H1 (cell line): ENCODE results near the gene SAFB. TPM values are rescaled to one million over a fixed set of nuclear protein-coding genes. Genes with fewer than 3 reads are reported as not detected.

Source experiments
- NANOG ChIP-seq: IDR thresholded peaks from 2 replicates; pipeline ENCODE4 v1.6.1; 2011; ENCODE audit warnings: low read length, low read depth, mild to moderate bottlenecking, inconsistent platforms; ENCODE audit not compliant: insufficient read depth, poor library complexity, severe bottlenecking
- POLR2AphosphoS5 ChIP-seq: IDR thresholded peaks from 2 replicates; pipeline ENCODE4 v1.6.1; 2011; ENCODE audit warnings: low read depth, low read length
- SAP30 ChIP-seq: fragments of 300-600 bp; sonication (generic); IDR thresholded peaks from 2 replicates; pipeline ENCODE4 v1.7.1; 2012; ENCODE audit warnings: low read length, moderate library complexity, mild to moderate bottlenecking, inconsistent platforms; ENCODE audit not compliant: insufficient read depth, insufficient replicate concordance
- ZNF274 ChIP-seq: IDR thresholded peaks from 2 replicates; pipeline ENCODE4 v1.7.0; 2012; ENCODE audit warnings: low read length, borderline replicate concordance; ENCODE audit errors: extremely low read depth
- polyA plus RNA-seq, 7 experiments: library from polyadenylated mRNA; depleted of rRNA in 3 of 7; stranded (reverse) in 5 of 7; unstranded in 2 of 7; fragments of >200 nt in 5 of 7; fragments of 200-250 nt in 2 of 7; gene quantifications; 1 replicate in 5 of 7; 2 replicates in 1 of 7; 4 replicates in 1 of 7; pipeline versions ENCODE4 v1.2.1 to v1.2.3, GENCODE V29; 2011 to 2013; ENCODE audit warnings: missing spikeins in 2 of 7, mixed read lengths in 2 of 7
- total RNA-seq: library from RNA; stranded (reverse); fragmentation: NEBNext Ultra II Directional; extraction: Animal tissue kit (Norgen Biotek cat#: 25700); gene quantifications from 2 replicates; pipeline ENCODE4 v1.2.1, GENCODE V29; 2021
- TF ChIP-seq, protein P1 (sequence below): IDR thresholded peaks from 2 replicates; pipeline ENCODE4 v1.6.1; 2011; ENCODE audit warnings: low read length, improper control_type of control experiment

Gene SAFB
- total and polyA plus RNA-seq, 2 of the 8 experiments (the other 6 are each of a cell fraction or from before 2014, with no cell fraction given), result 27.0 to 110 TPM

DNA sequence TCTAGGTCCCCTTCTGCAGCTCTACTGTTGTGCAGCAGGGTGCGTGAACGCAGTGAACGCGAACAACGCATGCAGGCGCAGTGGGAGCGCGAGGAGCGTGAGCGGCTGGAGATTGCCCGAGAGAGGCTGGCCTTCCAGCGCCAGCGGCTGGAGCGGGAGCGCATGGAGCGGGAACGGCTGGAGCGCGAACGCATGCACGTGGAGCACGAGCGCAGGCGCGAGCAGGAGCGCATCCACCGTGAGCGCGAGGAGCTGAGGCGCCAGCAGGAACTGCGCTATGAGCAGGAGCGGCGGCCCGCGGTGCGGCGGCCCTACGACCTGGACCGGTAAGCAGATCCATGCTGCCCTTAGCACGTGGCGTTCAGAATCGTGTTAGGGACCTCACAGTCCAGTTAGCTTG, 38.6 kb downstream of the SAFB start (continued):
- no peak for TF ChIP-seq SAP30
- TF ChIP-seq ZNF274, result no peak
- TF ChIP-seq, protein P1, sequence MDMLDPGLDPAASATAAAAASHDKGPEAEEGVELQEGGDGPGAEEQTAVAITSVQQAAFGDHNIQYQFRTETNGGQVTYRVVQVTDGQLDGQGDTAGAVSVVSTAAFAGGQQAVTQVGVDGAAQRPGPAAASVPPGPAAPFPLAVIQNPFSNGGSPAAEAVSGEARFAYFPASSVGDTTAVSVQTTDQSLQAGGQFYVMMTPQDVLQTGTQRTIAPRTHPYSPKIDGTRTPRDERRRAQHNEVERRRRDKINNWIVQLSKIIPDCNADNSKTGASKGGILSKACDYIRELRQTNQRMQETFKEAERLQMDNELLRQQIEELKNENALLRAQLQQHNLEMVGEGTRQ, result no peak
- no peak for TF ChIP-seq NANOG
- TF ChIP-seq POLR2AphosphoS5, result no peak
